Ovary (tissue), 3 donors: Measurements from ENCODE around the gene FITM2.

Experiments used
- EP300 ChIP-seq: sonication (generic); formaldehyde crosslinking; IDR thresholded peaks from one replicate; pipeline ENCODE4 v1.6.1; 2017; ENCODE audit warnings: antibody characterized with exemption
- TF ChIP-seq, protein P1 (sequence below), 3 donors: fragments of 450-650 bp in 2 of 3; fragments of 200-600 bp in 1 of 3; IDR thresholded peaks; one replicate each; pipeline versions ENCODE4 v1.5.1 to v1.8.0; 2016 to 2022; ENCODE audit warnings: antibody characterized with exemption in 3 of 3, mild to moderate bottlenecking in 1 of 3
- donor health status: DM: no; HTN: no; CAD: no.

GRCh38 chr20:44291754-44292153, 19.2 kb downstream of the FITM2 start:
- TF ChIP-seq, protein P1, sequence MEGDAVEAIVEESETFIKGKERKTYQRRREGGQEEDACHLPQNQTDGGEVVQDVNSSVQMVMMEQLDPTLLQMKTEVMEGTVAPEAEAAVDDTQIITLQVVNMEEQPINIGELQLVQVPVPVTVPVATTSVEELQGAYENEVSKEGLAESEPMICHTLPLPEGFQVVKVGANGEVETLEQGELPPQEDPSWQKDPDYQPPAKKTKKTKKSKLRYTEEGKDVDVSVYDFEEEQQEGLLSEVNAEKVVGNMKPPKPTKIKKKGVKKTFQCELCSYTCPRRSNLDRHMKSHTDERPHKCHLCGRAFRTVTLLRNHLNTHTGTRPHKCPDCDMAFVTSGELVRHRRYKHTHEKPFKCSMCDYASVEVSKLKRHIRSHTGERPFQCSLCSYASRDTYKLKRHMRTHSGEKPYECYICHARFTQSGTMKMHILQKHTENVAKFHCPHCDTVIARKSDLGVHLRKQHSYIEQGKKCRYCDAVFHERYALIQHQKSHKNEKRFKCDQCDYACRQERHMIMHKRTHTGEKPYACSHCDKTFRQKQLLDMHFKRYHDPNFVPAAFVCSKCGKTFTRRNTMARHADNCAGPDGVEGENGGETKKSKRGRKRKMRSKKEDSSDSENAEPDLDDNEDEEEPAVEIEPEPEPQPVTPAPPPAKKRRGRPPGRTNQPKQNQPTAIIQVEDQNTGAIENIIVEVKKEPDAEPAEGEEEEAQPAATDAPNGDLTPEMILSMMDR (IDR thresholded peaks at IDR 0.05): no peak
- TF ChIP-seq EP300: no peak
